HUES6 (cell line): ENCODE data around the gene AIRE.
"Not testable (repeated sequence)": the region's sequence is repeated elsewhere in the genome, so short reads cannot be mapped to it uniquely, and the experiment has no call there.

Experiments
- H3K27ac ChIP-seq: 2 replicates; pipeline ENCODE4 v1.7.0; 2013; ENCODE audit warnings: low read depth, mild to moderate bottlenecking, low read length, inconsistent platforms
- H3K27me3 ChIP-seq: 2 replicates; pipeline ENCODE4 v1.6.1; 2013; ENCODE audit warnings: low read length; ENCODE audit not compliant: control insufficient read depth, insufficient read depth
- H3K36me3 ChIP-seq: 2 replicates; pipeline ENCODE4 v1.6.1; 2013; ENCODE audit warnings: low read length; ENCODE audit not compliant: control insufficient read depth, insufficient read depth
- H3K4me1 ChIP-seq: 2 replicates; pipeline ENCODE4 v1.6.1; 2013; ENCODE audit warnings: low read length; ENCODE audit not compliant: control insufficient read depth, insufficient read depth
- H3K4me3 ChIP-seq: 2 replicates; pipeline ENCODE4 v1.5.1; 2013; ENCODE audit warnings: low read depth, low read length
- H3K9ac ChIP-seq: one replicate; pipeline ENCODE4 v1.6.1; 2013; ENCODE audit warnings: mild to moderate bottlenecking, low read length
- H3K9me3 ChIP-seq: 2 replicates; pipeline ENCODE4 v1.6.1; 2013; ENCODE audit warnings: low read depth, low read length; ENCODE audit not compliant: control insufficient read depth, insufficient read depth

AIRE gene

DNA sequence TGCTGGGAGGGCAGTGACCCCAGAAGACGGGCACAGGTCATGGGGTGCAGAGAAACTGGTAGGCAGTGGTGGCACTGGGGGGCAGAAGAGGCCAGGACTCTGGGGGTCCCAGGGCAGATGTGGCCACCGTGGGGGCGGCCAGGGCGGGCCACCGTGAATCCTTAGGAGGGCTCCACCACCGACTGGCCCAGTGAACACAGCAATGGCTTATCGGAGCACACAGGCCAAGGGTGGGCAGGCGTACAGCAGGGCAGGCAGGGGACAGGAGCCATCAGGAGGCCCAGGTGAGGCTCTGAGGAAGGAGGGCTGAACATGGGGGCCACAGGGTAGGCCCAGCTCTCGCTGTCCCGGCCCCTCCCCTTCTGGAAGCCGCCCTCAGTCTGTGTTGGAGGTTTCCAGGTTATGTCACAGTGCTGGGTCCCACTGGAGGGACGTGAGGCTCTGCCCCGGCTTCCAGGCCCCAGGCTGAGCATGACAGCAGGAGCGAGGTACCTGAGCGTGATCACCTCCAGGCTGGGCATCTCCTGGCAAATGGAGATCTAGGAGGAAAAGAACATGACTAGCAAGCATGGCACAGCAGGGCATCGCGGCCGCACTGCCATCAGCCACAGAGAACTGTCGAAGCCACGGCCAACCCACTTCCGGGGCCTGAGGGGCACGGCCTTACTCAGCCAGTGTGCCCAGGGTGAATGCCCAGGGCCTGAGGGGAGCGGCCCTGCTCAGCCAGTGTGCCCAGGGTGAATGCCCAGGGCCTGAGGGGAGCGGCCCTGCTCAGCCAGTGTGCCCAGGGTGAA, 49.8 kb downstream of the AIRE start:
- H3K9me3 ChIP-seq = no peaks in the 10 kb centered on the region
- H3K27ac ChIP-seq = no peak overlapping the region
- H3K27me3 ChIP-seq = no peaks in the 10 kb centered on the region
- H3K4me3 ChIP-seq = no peak overlapping the region
- H3K4me1 ChIP-seq = peaks cover 15% of the 10 kb centered on the region
- H3K36me3 ChIP-seq = peaks cover 12% of the 10 kb centered on the region
- H3K9ac ChIP-seq = no peak overlapping the region

DNA sequence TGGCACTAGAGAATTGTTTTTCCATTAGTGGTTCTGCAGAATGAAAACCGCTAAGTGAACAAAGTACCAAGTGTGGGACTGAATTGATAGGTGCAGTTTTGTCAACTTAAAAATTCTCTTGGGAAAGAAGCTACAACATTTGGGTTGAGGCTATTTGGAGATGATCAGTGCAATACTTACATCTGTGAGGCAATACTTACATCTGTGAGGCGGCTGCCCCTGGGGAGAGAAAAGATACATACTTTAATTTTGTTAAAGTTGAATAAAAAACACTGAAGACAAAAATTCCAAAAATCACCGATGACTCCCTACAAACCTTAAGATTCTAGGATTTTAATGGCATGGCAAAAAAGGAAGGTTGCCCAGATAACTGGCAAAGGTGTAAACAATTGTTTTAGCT, 51.8 kb downstream of the AIRE start:
- Histone ChIP-seq H3K27me3 (no peaks in the 10 kb centered on the region), H3K36me3 (peaks cover 12% of the 10 kb centered on the region), H3K27ac (no peak overlapping the region), H3K9me3 (no peaks in the 10 kb centered on the region), H3K4me3 (no peak overlapping the region), H3K4me1 (peaks cover 29% of the 10 kb centered on the region), H3K9ac (no peak overlapping the region)

DNA sequence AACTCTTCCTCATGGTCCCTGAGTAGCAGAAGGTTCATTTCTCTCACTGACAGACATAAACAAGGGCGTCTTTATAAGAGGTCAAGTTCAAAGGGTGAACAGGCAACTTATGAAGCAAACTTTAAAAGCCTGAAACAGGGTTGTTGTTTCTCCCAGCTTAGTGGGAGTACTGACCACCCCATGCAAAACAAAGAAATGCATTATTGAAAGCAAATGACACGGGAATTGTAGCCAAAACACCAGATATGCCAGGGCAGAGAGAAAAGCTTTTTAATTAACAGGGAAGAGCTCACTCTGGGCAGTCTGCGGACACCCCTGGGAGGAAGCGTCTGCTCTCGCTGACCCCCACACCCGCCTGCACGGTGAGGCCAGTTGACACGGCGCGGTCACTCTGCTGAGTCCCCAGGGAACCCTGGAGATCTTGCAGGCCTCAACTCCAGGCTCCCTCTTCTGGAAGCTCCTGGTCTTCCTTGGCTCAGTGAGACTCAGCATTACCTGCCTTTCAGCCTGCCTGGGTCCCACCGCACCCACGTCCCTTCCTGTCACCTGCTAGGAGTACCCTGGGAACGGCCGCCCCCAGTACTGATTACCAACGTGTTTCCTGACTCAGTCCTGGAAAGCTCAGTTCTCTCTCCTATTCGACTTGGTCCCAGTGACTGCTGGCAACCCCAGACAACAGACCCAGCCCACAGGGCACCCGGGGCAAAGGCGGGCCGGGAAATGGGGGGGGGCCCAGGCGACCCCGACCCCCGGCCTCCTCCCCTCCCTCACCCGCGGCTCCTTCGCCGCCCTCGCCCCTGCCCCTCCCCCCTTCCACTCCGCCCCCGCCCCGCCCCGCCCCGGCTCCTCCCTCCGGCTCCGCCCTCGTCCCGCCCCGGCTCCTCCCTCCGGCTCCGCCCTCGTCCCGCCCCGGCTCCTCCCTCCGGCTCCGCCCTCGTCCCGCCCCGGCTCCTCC, 52.5 kb downstream of the AIRE start:
- Histone ChIP-seq H3K9ac (peak overlapping the region; percentile 40), H3K9me3 (no peaks in the 10 kb centered on the region)

GRCh38 chr21:44338971-44339910, 53.6 kb downstream of the AIRE start, which contains the start of gene CFAP410:
CFAP410 (minus strand) TSS chr21:44339390; CDS start chr21:44339194, 196 bp downstream.
- H3K27ac ChIP-seq = peak within 1 kb of the TSS; percentile 96
- peak within 1 kb of the TSS; percentile 99 for H3K9ac ChIP-seq
- H3K9me3 ChIP-seq = no peaks in the 10 kb centered on the region
- H3K4me1 ChIP-seq = peaks cover 36% of the 10 kb centered on the region
- peaks cover 12% of the 10 kb centered on the region for H3K36me3 ChIP-seq
- H3K27me3 ChIP-seq = no peaks in the 10 kb centered on the region
- peak within 1 kb of the TSS; percentile 84 for H3K4me3 ChIP-seq

More for the DNA sequence above, 52.5 kb downstream of the AIRE start:
- no peak overlapping the region for H3K27ac ChIP-seq
- H3K4me1 ChIP-seq = peaks cover 36% of the 10 kb centered on the region
- H3K36me3 ChIP-seq = peaks cover 12% of the 10 kb centered on the region
- peak overlapping the region; percentile 52 for H3K4me3 ChIP-seq
- H3K27me3 ChIP-seq = no peaks in the 10 kb centered on the region

DNA sequence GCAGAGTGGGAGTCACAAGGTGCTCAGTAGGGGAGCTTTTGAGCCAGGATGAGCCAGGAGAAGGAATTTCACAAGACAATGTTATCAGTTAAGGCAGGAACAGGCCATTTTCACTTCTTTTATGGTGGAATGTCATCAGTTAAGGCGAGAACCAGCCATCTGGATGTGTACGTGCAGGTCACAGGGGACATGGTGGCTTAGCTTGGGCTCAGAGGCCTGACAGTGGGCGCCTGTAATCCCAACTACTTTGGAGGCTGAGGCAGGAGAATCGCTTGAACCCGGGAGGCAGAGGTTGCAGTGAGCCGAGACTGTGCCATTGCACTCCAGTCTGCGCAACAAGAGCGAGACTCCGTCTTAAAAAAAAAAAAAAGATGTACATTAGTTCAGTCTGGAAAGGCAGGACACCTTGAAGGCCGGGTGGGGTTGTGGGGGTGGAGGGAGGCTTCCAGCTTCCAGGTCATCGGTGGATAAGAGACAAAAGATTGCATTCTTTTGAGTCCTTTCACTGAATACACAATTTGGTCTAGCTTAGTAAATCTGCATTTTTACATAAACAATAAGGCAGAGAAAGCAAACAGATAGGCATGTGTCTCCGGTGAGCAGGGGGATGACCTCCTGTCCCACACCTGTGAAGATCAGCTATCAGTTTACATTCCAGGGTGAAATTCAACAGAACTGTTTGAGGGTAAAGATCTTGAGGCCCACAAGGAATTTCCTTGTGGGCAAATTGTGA, 56.2 kb downstream of the AIRE start:
- not testable (repeated sequence) for H3K9me3 ChIP-seq, H3K4me3 ChIP-seq, H3K27me3 ChIP-seq, H3K36me3 ChIP-seq
- peak overlapping the region; percentile 69 for H3K9ac ChIP-seq
- peaks cover 51% of the 10 kb centered on the region for H3K4me1 ChIP-seq
- peak overlapping the region; percentile 71; the same call in 1 of the 2 replicates for H3K27ac ChIP-seq

DNA sequence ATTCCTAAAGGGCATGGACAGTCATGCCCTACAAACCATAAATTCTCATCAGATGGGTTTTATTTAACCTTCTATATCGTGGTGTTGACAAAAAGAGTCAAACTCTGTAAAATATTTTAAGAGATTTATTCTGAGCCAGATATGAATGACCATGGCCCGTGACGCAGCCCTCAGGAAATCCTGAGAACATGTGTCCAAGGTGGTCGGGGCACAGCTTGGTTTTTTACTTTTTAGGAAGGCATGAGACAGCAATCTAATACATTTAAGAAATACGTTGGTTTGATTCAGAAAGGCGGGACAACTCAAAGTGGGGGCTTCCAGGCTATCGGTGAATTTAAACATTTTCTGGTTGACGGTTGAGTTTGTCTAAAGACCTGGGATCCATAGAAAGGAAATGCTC, 57.3 kb downstream of the AIRE start:
- Histone ChIP-seq H3K9ac (peak overlapping the region; percentile 69), H3K27ac (peak overlapping the region; percentile 71; the same call in 1 of the 2 replicates), H3K4me1 (peaks cover 48% of the 10 kb centered on the region)
- H3K36me3 ChIP-seq, H3K4me3 ChIP-seq, H3K27me3 ChIP-seq, H3K9me3 ChIP-seq: not testable (repeated sequence)

DNA sequence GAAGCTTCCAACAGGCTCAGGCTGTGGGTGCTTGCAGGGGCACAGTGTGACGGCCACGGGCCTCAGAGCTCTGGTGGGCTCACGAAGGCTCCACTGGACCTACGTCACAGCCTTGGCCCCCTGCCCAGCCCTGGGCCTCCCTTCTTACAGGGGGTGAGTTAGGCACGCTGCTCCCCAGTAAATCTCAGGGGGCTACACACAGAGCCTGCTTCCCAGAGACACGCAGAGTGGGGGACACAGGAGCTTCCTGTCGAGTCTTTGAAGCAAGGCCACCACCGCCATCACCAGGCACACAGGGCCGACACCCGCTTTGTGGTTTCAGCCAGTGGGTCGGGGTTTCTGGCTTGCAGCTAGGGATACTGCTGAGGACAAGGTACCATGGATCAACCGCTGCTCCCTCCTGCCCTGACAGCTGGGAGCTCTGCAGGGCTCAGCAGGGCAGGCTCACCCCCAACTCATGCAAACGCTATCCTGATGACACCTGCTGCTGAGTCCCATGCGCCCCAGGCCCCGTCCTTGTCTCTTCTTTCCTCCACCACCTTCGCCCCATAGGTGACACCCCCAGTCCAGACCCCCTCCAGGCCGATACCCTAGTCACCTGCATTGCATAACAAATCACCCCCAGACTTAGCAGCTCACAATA, 59.0 kb downstream of the AIRE start:
- H3K4me3 ChIP-seq = no peak overlapping the region
- H3K27ac ChIP-seq = peak overlapping the region; percentile 2; the same call in 1 of the 2 replicates
- H3K4me1 ChIP-seq = peaks cover 43% of the 10 kb centered on the region
- no peaks in the 10 kb centered on the region for H3K9me3 ChIP-seq
- peak overlapping the region; percentile 75 for H3K9ac ChIP-seq
- peaks cover 10% of the 10 kb centered on the region; the same call in 1 of the 2 replicates for H3K27me3 ChIP-seq
- H3K36me3 ChIP-seq = no peaks in the 10 kb centered on the region

GRCh38 chr21:44345495-44345894, 59.8 kb downstream of the AIRE start:
- H3K36me3 ChIP-seq = no peaks in the 10 kb centered on the region
- no peak overlapping the region for H3K4me3 ChIP-seq
- peak overlapping the region; percentile 75 for H3K9ac ChIP-seq
- peaks cover 36% of the 10 kb centered on the region for H3K4me1 ChIP-seq
- peak overlapping the region; percentile 34; the same call in 1 of the 2 replicates for H3K27ac ChIP-seq
- peaks cover 13% of the 10 kb centered on the region; the same call in 1 of the 2 replicates for H3K27me3 ChIP-seq
- no peaks in the 10 kb centered on the region for H3K9me3 ChIP-seq

DNA sequence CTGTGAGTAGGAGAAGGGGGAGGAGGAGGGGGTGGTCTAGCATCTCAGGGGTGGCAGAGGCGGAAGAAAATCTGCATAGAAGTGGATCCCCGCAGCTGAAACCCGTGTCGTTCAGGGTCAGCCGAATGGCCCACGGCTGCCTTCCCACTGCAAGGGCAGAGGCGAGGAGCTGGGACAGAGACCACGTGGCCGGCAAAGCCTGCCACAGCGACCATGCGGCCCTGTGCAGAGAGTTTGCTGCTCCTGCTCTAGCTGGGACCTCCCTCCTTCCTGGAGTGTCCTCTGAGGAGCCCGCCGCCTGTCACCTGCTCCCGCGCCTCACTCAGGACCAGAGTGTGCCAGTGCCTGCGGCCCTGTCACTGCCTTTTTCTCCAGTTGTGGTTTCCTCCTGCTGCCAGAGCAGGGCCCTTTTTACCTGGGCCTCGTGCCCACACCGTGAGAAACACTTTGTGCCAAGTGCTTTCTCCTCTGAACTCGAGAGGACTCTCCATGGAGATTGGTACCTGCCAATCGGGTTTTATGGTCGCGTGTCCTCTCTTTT, 62.3 kb downstream of the AIRE start:
- no peak overlapping the region for H3K27ac ChIP-seq

More for the DNA sequence above, 62.3 kb downstream of the AIRE start:
- H3K9ac ChIP-seq = no peak overlapping the region
- H3K4me1 ChIP-seq = peaks cover 16% of the 10 kb centered on the region; the same call in 1 of the 2 replicates
- peaks cover 26% of the 10 kb centered on the region; the same call in 1 of the 2 replicates for H3K27me3 ChIP-seq
- no peaks in the 10 kb centered on the region for H3K36me3 ChIP-seq
- H3K4me3 ChIP-seq = no peak overlapping the region
- no peaks in the 10 kb centered on the region for H3K9me3 ChIP-seq
